GM19043 (cell line): ENCODE measurements around the gene DHRS7B.
"Not testable (repeated sequence)": the region's sequence is repeated elsewhere in the genome, so short reads cannot be mapped to it uniquely, and the experiment has no call there.

Experiments
- ATAC-seq: cut with Tn5 transposase; IDR thresholded peaks from one replicate; pipeline ENCODE4 v1.9.1; 2021; ENCODE audit warnings: low read depth; ENCODE audit not compliant: unreplicated experiment

Gene DHRS7B

DNA sequence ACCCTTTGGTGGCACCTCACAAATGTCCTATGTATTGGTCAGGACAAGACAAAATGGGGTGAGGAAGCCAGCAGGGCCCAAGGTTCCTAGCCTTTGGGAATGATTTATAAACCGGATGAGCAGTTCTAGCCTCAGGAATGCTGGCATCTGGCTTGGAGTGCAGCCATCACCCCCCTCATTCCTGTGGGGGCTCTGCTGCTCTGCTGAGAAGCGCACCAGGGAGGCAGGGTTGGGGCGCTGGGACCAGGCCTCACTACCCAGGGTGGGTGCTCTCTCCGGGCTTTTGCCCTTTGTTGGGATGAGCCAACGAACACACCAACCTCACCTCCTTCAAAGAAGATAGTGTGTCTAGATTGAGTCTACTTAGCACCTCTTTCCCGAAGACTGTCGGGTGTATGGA is 47.9 kb downstream of the DHRS7B start:
- no peak for ATAC-seq

GRCh38 chr17:21176773-21177395 is 50.1 kb downstream of the DHRS7B start:
- no peak for ATAC-seq

DNA sequence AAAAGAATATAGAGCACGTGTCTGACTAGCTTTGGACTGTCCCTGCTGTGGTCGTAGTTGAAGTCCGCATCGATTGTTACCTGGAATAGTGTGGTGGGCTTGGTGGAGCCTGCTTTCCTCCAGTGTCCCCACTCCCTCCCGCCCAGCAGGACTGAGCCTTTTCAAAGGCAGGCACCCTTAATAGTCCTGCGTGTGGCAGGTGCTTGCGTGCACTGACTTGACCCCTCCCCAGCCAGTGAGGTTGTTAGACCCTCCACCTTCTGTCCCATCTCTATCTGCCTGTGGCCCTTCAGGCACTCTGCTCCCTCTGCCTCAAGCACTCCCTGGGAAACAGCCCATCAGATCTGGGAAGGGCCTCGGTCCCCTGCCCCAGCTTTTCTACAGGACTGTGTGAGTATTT is 50.6 kb downstream of the DHRS7B start:
- ATAC-seq, result no peak

- ATAC-seq, result no peak
Observed at GRCh38 chr17:21177854-21178600, 51.3 kb downstream of the DHRS7B start.

- ATAC-seq, result no peak
Observed at GRCh38 chr17:21183468-21183867, 56.7 kb downstream of the DHRS7B start.

DNA sequence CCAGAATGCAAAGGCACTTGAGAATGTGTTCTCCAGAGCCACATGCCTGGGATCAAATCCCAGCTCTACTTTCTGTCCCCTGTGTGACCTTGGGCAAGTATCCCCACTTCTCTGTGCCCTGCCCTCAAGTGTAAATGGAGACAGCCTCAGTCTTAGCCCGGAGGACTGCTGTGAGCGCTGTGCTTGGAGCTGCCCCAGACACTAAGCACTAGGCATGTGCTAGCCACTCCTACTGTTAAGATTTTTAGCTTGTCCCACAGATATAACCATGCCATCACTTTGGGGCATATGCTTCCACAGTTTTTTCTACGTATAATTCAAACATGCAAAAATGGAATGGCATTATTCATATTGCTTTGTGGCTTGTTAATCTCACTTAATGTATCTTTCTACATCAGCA is 57.8 kb downstream of the DHRS7B start:
- no peak for ATAC-seq

DNA sequence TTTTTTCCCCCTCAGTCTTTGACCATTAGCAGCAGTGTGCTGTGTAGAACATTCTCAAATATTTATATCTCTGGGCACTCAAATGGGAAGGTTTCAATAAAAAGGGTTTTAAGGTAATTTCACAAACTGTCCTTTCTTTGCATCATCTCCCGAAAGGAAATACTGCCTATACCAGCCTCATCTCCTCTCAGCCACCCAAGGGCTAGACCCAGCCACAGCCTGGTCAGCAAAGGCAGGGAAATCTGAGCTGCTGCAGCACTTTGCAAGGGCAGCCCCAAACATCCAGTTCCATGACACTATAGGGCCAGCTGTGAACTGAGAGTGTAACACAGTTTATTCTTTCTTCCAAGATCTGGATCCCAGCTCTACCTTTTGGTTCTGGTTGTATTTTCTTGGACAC is 58.3 kb downstream of the DHRS7B start:
- no peak for ATAC-seq

- ATAC-seq, result no peak
Observed at GRCh38 chr17:21186399-21187187, 59.8 kb downstream of the DHRS7B start.

- ATAC-seq, result no peak
Observed at GRCh38 chr17:21189361-21189760, 62.6 kb downstream of the DHRS7B start.

GRCh38 chr17:21190078-21190477 is 63.3 kb downstream of the DHRS7B start:
- no peak for ATAC-seq

DNA sequence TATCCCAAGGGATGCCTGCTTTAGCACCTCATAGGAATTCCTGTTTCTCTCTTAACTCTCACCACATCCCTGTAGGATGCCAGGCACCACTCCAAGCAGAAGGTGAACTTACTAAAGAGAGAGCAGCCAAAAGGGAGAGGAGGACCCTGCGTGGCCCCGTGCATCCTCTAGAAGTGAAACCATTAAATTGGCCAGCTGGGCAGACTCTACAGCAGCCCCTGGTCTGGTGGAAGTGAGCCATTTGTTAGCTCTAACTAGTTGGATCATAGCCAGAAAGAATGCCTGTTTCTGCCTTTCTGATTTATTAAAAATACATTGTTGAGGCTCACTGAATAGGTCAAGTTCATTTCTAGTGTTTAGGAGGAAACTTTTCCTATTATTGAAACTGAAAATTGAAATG is 64.9 kb downstream of the DHRS7B start:
- ATAC-seq, result no peak

DNA sequence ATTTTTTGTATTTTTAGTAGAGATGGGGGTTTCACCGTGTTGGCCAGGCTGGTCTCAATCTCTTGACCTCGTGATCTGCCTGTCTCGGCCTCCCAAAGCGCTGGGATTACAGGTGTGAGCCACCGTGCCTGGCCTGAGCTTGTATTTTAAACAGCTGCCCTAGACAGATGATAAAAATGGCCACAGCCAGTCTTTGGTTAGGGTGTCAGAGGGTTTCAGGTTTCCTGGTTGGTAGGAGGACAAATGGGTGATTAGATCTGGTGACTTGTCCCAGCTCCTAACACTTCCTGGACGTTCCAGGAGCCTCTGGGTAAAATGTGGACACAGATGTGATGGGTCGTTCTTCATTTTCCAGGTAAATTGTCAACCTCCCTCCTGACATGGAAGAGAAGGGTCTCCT is 65.7 kb downstream of the DHRS7B start:
- not testable (repeated sequence) for ATAC-seq

DNA sequence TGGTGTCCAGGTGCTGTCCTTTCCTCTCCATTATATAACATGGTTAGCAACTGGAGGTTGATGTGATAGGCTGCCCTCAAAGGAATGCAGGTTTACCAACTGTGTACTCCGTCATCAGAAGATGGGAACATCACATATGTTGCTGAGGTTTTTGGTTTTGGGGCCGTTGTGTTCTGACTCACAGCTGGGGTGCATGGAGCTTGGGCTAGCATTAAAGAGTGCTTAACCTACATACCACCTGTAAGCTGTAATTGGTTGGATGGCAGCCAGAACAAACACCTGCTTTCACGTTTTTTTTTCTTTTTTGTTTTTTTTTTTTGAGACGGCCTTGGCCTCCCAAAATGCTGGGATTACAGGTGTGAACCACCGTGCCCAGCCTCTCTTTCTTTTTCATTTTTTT is 66.3 kb downstream of the DHRS7B start:
- no peak for ATAC-seq

GRCh38 chr17:21194226-21194625 is 67.5 kb downstream of the DHRS7B start:
- ATAC-seq, result no peak

GRCh38 chr17:21194703-21195102 is 67.9 kb downstream of the DHRS7B start:
- ATAC-seq, result no peak

DNA sequence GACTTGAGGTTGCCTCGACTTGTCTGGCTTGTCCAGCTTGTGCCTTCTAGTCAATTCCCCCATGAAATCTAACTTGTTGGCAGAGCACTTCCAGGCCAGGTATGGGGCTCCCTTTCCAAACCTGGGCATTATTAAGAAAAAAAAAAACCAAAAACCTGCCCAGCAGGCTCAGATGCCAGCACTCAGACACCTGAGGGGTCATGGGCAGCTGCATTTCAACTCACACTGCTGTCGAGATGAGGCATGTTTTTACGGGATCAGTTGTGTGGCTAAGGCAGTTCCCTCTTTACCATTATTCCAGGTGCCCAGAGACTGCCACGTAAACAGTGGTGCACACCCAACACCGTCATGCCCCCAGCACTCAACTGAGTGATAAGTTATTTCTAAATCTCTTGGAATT is 69.4 kb downstream of the DHRS7B start:
- no peak for ATAC-seq

DNA sequence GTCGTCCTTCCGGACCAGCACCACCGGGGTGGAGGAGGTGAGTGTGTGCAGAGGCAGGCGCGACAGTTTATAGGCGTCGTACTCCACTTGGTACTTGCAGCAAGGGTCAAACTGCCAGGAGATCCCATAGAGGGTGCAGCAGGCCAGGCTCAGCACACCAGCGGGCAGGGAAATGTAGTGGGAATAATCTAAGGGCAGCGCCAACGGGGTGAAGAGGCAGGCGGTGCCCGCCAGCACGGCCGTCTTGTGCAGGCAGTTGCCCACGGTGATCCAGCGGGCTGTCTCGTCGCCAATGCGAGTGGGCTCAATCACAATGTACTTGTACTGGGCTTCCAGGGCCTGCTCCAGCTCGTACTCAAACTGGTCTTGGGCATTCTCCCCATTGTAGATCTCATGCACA is 71.6 kb downstream of the DHRS7B start:
- ATAC-seq, result no peak

GRCh38 chr17:21199311-21199710 is 72.5 kb downstream of the DHRS7B start:
- no peak for ATAC-seq

- ATAC-seq, result no peak
Observed at GRCh38 chr17:21199856-21200255, 73.1 kb downstream of the DHRS7B start.

GRCh38 chr17:21200590-21201297 is 74.0 kb downstream of the DHRS7B start:
- ATAC-seq, result no peak

- no peak for ATAC-seq
Observed at GRCh38 chr17:21201298-21201595, 74.5 kb downstream of the DHRS7B start.
